Osteocyte (in vitro differentiated cells): Measurements from ENCODE around the gene SIPA1L3. TPM values are rescaled to one million over a fixed set of nuclear protein-coding genes. Genes with fewer than 3 reads are reported as not detected.

Source experiments
- DNase-seq: peaks from one replicate; pipeline ENCODE4 v3.0.0; 2021; ENCODE audit warnings: mixed read lengths; ENCODE audit not compliant: unreplicated experiment; ENCODE audit errors: extremely low spot score
- H3K27ac Mint-ChIP-seq: one replicate; pipeline ENCODE4 v1.8.0; 2021; ENCODE audit warnings: mild to moderate bottlenecking, mixed read lengths; ENCODE audit not compliant: unreplicated experiment
- H3K27me3 Mint-ChIP-seq: one replicate; pipeline ENCODE4 v1.8.0; 2021; ENCODE audit warnings: mixed read lengths; ENCODE audit not compliant: unreplicated experiment
- H3K36me3 Mint-ChIP-seq: one replicate; pipeline ENCODE4 v1.8.0; 2021; ENCODE audit warnings: mixed read lengths; ENCODE audit not compliant: unreplicated experiment
- H3K4me1 Mint-ChIP-seq: one replicate; pipeline ENCODE4 v1.8.0; 2021; ENCODE audit warnings: mixed read lengths; ENCODE audit not compliant: unreplicated experiment
- H3K4me3 Mint-ChIP-seq: one replicate; pipeline ENCODE4 v1.8.0; 2021; ENCODE audit warnings: mild to moderate bottlenecking, moderate library complexity, mixed read lengths; ENCODE audit not compliant: unreplicated experiment
- H3K9me3 Mint-ChIP-seq: one replicate; pipeline ENCODE4 v1.8.0; 2021; ENCODE audit warnings: mixed read lengths; ENCODE audit not compliant: unreplicated experiment
- CTCF ChIP-seq: fragments of 200-600 bp; sonication (generic); IDR thresholded peaks from 2 replicates; pipeline ENCODE4 v1.5.0; 2021; ENCODE audit warnings: antibody characterized with exemption, mild to moderate bottlenecking, moderate library complexity
- total RNA-seq: library from RNA; stranded (reverse); gene quantifications from 2 replicates; pipeline ENCODE4 v1.2.1, GENCODE V29; 2021

Gene SIPA1L3
- total RNA-seq, 1 donor from 2014 or later = 27.1 TPM

GRCh38 chr19:38099966-38100365 lies 193.0 kb downstream of the SIPA1L3 start:
- H3K27me3 Mint-ChIP-seq = no peaks in the 10 kb centered on the region

GRCh38 chr19:38100589-38100988 lies 193.6 kb downstream of the SIPA1L3 start:
- peaks cover 7% of the 10 kb centered on the region for H3K9me3 Mint-ChIP-seq
- H3K27ac Mint-ChIP-seq = no peak overlapping the region
- no peak for TF ChIP-seq CTCF
- H3K4me3 Mint-ChIP-seq = no peak overlapping the region
- peaks cover 24% of the 10 kb centered on the region for H3K36me3 Mint-ChIP-seq
- DNase-seq = no peak
- H3K27me3 Mint-ChIP-seq = no peaks in the 10 kb centered on the region
- peaks cover 2% of the 10 kb centered on the region for H3K4me1 Mint-ChIP-seq

More at GRCh38 chr19:38099966-38100365, 193.0 kb downstream of the SIPA1L3 start:
- Mint-ChIP-seq H3K27ac (no peak overlapping the region), H3K4me3 (no peak overlapping the region), H3K4me1 (peaks cover 2% of the 10 kb centered on the region), H3K36me3 (peaks cover 23% of the 10 kb centered on the region), H3K9me3 (peaks cover 7% of the 10 kb centered on the region)
- DNase-seq = no peak
- no peak for TF ChIP-seq CTCF

GRCh38 chr19:38101723-38102122 lies 194.7 kb downstream of the SIPA1L3 start:
- no peak for TF ChIP-seq CTCF
- DNase-seq = no peak
- no peak overlapping the region for H3K4me3 Mint-ChIP-seq
- H3K4me1 Mint-ChIP-seq = peaks cover 4% of the 10 kb centered on the region
- peaks cover 26% of the 10 kb centered on the region for H3K36me3 Mint-ChIP-seq
- H3K27ac Mint-ChIP-seq = no peak overlapping the region
- H3K9me3 Mint-ChIP-seq = peaks cover 7% of the 10 kb centered on the region
- H3K27me3 Mint-ChIP-seq = no peaks in the 10 kb centered on the region

GRCh38 chr19:38105574-38105973 lies 198.6 kb downstream of the SIPA1L3 start:
- Mint-ChIP-seq H3K27ac (no peak overlapping the region), H3K27me3 (no peaks in the 10 kb centered on the region), H3K4me3 (no peak overlapping the region), H3K36me3 (peaks cover 32% of the 10 kb centered on the region), H3K4me1 (peaks cover 7% of the 10 kb centered on the region), H3K9me3 (no peaks in the 10 kb centered on the region)
- no peak for DNase-seq
- TF ChIP-seq CTCF = no peak

- no peak for TF ChIP-seq CTCF
- Mint-ChIP-seq H3K27me3 (no peaks in the 10 kb centered on the region), H3K4me3 (no peak overlapping the region), H3K27ac (peak overlapping the region; percentile 44), H3K4me1 (peaks cover 7% of the 10 kb centered on the region), H3K9me3 (no peaks in the 10 kb centered on the region), H3K36me3 (peaks cover 34% of the 10 kb centered on the region)
- DNase-seq = no peak
These were observed 200.1 kb downstream of the SIPA1L3 start for GRCh38 chr19:38107129-38107528.
